H1 (cell line): Measurements from ENCODE around the gene NANOS3. TPM values are rescaled to one million over a fixed set of nuclear protein-coding genes. Genes with fewer than 3 reads are reported as not detected.

Experiments
- BACH1 ChIP-seq: IDR thresholded peaks from 2 replicates; pipeline ENCODE4 v1.6.1; 2012; ENCODE audit warnings: low read length, improper control_type of control experiment
- EP300 ChIP-seq, 2 experiments: IDR thresholded peaks; 1 replicate in 1 of 2; 2 replicates in 1 of 2; pipeline ENCODE4 v1.6.1; 2011 to 2012; ENCODE audit warnings: low read depth in 2 of 2, low read length in 2 of 2, mild to moderate bottlenecking in 2 of 2, borderline replicate concordance in 1 of 2, inconsistent platforms in 1 of 2, moderate library complexity in 1 of 2
- POU5F1 ChIP-seq: IDR thresholded peaks from 2 replicates; pipeline ENCODE4 v1.6.1; 2011; ENCODE audit warnings: low read depth, mild to moderate bottlenecking, low read length, moderate library complexity
- RBBP5 ChIP-seq: IDR thresholded peaks from 2 replicates; pipeline ENCODE4 v1.7.1; 2012; ENCODE audit warnings: low read depth, mild to moderate bottlenecking, inconsistent platforms, low read length, moderate library complexity, borderline replicate concordance
- SAP30 ChIP-seq: fragments of 300-600 bp; sonication (generic); IDR thresholded peaks from 2 replicates; pipeline ENCODE4 v1.7.1; 2012; ENCODE audit warnings: low read length, moderate library complexity, mild to moderate bottlenecking, inconsistent platforms; ENCODE audit not compliant: insufficient read depth, insufficient replicate concordance
- SP2 ChIP-seq: IDR thresholded peaks from 2 replicates; pipeline ENCODE4 v1.6.1; 2012; ENCODE audit warnings: mild to moderate bottlenecking, low read length, inconsistent platforms
- TEAD4 ChIP-seq: IDR thresholded peaks from 2 replicates; pipeline ENCODE4 v1.6.1; 2012; ENCODE audit warnings: low read depth, low read length, inconsistent platforms, mixed read lengths
- polyA plus RNA-seq, 7 experiments: library from polyadenylated mRNA; depleted of rRNA in 3 of 7; stranded (reverse) in 5 of 7; unstranded in 2 of 7; fragments of >200 nt in 5 of 7; fragments of 200-250 nt in 2 of 7; gene quantifications; 1 replicate in 5 of 7; 2 replicates in 1 of 7; 4 replicates in 1 of 7; pipeline versions ENCODE4 v1.2.1 to v1.2.3, GENCODE V29; 2011 to 2013; ENCODE audit warnings: missing spikeins in 2 of 7, mixed read lengths in 2 of 7
- total RNA-seq: library from RNA; stranded (reverse); fragmentation: NEBNext Ultra II Directional; extraction: Animal tissue kit (Norgen Biotek cat#: 25700); gene quantifications from 2 replicates; pipeline ENCODE4 v1.2.1, GENCODE V29; 2021
- TF ChIP-seq, protein P1 (sequence below): IDR thresholded peaks from 2 replicates; pipeline ENCODE4 v1.6.1; 2012; ENCODE audit warnings: low read length, inconsistent platforms

Gene NANOS3
- total and polyA plus RNA-seq, 2 of the 8 experiments (the other 6 are each of a cell fraction or from before 2014, with no cell fraction given) = 0.62 TPM; not detected in 1

GRCh38 chr19:13880059-13881043 lies 3.4 kb downstream of the NANOS3 start (continued):
- TF ChIP-seq POU5F1 = no peak
- peak in 1 of 2 experiments; percentile 80; a peak in 1 of 3 replicates for TF ChIP-seq EP300 (IDR thresholded peaks at IDR 0.05; ENCODE audit: borderline replicate concordance in 1 of 2, low read depth in 2 of 2, low read length in 2 of 2)
- peak; percentile 95 for TF ChIP-seq BACH1
- no peak for TF ChIP-seq TEAD4
- TF ChIP-seq, protein P1, sequence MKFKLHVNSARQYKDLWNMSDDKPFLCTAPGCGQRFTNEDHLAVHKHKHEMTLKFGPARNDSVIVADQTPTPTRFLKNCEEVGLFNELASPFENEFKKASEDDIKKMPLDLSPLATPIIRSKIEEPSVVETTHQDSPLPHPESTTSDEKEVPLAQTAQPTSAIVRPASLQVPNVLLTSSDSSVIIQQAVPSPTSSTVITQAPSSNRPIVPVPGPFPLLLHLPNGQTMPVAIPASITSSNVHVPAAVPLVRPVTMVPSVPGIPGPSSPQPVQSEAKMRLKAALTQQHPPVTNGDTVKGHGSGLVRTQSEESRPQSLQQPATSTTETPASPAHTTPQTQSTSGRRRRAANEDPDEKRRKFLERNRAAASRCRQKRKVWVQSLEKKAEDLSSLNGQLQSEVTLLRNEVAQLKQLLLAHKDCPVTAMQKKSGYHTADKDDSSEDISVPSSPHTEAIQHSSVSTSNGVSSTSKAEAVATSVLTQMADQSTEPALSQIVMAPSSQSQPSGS = no peak; the same call in 1 of the 2 replicates
- no peak for TF ChIP-seq SP2
- TF ChIP-seq SAP30 = no peak
- no peak for TF ChIP-seq RBBP5
